Measurements from ENCODE around the gene RNASE12. TPM values are rescaled to one million over a fixed set of nuclear protein-coding genes. Genes with fewer than 3 reads are reported as not detected.
A peak's percentile ranks its signal among the peaks of the same experiment; 100 is the strongest.

Gene RNASE12
- total and polyA plus RNA-seq, 9 of the 15 experiments (the other 6 are each of a cell fraction or from before 2014, with no cell fraction given) = 0.24 TPM; not detected in 8

- TF ChIP-seq HDAC6 (IDR thresholded peaks at IDR 0.05; ENCODE audit: low read depth, low read length) (no peak), GTF2A2 (tag; IDR thresholded peaks at IDR 0.05) (no peak), ZC3H11A (IDR thresholded peaks at IDR 0.05; ENCODE audit: low read depth, low read length) (no peak), HES1 (IDR thresholded peaks at IDR 0.05; ENCODE audit: low read depth) (no peak), CBX5 (IDR thresholded peaks at IDR 0.05; ENCODE audit: borderline replicate concordance, low read depth) (no peak), ZNF586 (CRISPR knock-in tag; conservative IDR thresholded peaks at IDR 0.05) (no peak), ZEB2 (IDR thresholded peaks at IDR 0.05) (peak; percentile 61), KDM4B (IDR thresholded peaks at IDR 0.05; ENCODE audit: borderline replicate concordance in 2 of 2, low read depth in 1 of 2) (no peak), OTX1 (CRISPR knock-in tag; IDR thresholded peaks at IDR 0.05) (no peak), ARHGAP35 (IDR thresholded peaks at IDR 0.05; ENCODE audit: partially characterized antibody) (no peak), ZNF217 (CRISPR knock-in tag; IDR thresholded peaks at IDR 0.05) (no peak), CBFA2T3 (IDR thresholded peaks at IDR 0.05) (no peak), EZH2 (IDR thresholded peaks at IDR 0.05; ENCODE audit: borderline replicate concordance, low read depth, low read length) (no peak), ZNF57 (CRISPR knock-in tag; IDR thresholded peaks at IDR 0.05) (no peak), MED1 (CRISPR knock-in tag; IDR thresholded peaks at IDR 0.05; ENCODE audit: borderline replicate concordance) (no peak), UBTF (IDR thresholded peaks at IDR 0.05; ENCODE audit: borderline replicate concordance in 1 of 2, low read depth in 2 of 2, low read length in 2 of 2) (no peak), E2F1 (CRISPR knock-in tag; IDR thresholded peaks at IDR 0.05) (no peak), USF1 (CRISPR knock-in tag; IDR thresholded peaks at IDR 0.05) (no peak), CBX8 (IDR thresholded peaks at IDR 0.05; ENCODE audit: borderline replicate concordance, extremely low read depth, low read depth, low read length, poor library complexity, severe bottlenecking) (no peak), CCNT2 (IDR thresholded peaks at IDR 0.05; ENCODE audit: borderline replicate concordance, extremely low read depth, insufficient read length, low read depth, low read length) (no peak), ARNT (IDR thresholded peaks at IDR 0.05) (peak; percentile 46 to 61; a peak in 2 of 4 replicates)
These were observed 19.0 kb upstream of the RNASE12 start (continued) for GRCh38 chr14:20610002-20610765.

Data from K562 (cell line).